K562 (cell line): Measurements from ENCODE around the gene SGPL1.
"Not testable (repeated sequence)": the region's sequence is repeated elsewhere in the genome, so short reads cannot be mapped to it uniquely, and the experiment has no call there.

Source experiments
- NFATC3 ChIP-seq: fragments of 450-650 bp; IDR thresholded peaks from 2 replicates; pipeline ENCODE4 v1.6.1; 2017; ENCODE audit warnings: mild to moderate bottlenecking
- TF ChIP-seq, protein P1 (sequence below), 3 experiments: IDR thresholded peaks in 2 of 3; conservative IDR thresholded peaks in 1 of 3; 2 replicates each; pipeline ENCODE4 v1.5.1; 2011 to 2012; ENCODE audit warnings: low read length in 3 of 3, mild to moderate bottlenecking in 3 of 3, control low read depth in 2 of 3, improper control_type of control experiment in 1 of 3, inconsistent platforms in 1 of 3, low read depth in 1 of 3, mixed read lengths in 1 of 3, moderate library complexity in 1 of 3; ENCODE audit not compliant: insufficient read depth in 2 of 3

- TF ChIP-seq, protein P1, sequence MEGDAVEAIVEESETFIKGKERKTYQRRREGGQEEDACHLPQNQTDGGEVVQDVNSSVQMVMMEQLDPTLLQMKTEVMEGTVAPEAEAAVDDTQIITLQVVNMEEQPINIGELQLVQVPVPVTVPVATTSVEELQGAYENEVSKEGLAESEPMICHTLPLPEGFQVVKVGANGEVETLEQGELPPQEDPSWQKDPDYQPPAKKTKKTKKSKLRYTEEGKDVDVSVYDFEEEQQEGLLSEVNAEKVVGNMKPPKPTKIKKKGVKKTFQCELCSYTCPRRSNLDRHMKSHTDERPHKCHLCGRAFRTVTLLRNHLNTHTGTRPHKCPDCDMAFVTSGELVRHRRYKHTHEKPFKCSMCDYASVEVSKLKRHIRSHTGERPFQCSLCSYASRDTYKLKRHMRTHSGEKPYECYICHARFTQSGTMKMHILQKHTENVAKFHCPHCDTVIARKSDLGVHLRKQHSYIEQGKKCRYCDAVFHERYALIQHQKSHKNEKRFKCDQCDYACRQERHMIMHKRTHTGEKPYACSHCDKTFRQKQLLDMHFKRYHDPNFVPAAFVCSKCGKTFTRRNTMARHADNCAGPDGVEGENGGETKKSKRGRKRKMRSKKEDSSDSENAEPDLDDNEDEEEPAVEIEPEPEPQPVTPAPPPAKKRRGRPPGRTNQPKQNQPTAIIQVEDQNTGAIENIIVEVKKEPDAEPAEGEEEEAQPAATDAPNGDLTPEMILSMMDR (IDR thresholded peaks at IDR 0.05 in 2 of 3, conservative IDR thresholded peaks at IDR 0.05 in 1 of 3; ENCODE audit: insufficient read depth in 2 of 3, low read depth in 1 of 3, low read length in 3 of 3), result not testable (repeated sequence)
- not testable (repeated sequence) for TF ChIP-seq NFATC3
Measured at GRCh38 chr10:70919906-70920305, 104.2 kb downstream of the SGPL1 start.
